Stimulated activated CD4-positive, alpha-beta T cell treated with anti-CD3 and anti-CD28 coated beads, Interleukin-12 subunit alpha, Interleukin-12 subunit beta, amount 100 ng/mL, for 48 hours (primary cell): Measurements from ENCODE around the gene POMZP3.
"Not testable (repeated sequence)": the region's sequence is repeated elsewhere in the genome, so short reads cannot be mapped to it uniquely, and the experiment has no call there.

ENCODE experiments used
- DNase-seq, 3 donors: peaks; one replicate each; pipeline ENCODE4 v3.0.0-alpha.2; 2020; ENCODE audit warnings: low read depth in 2 of 3, low spot score in 1 of 3

Gene POMZP3

DNA sequence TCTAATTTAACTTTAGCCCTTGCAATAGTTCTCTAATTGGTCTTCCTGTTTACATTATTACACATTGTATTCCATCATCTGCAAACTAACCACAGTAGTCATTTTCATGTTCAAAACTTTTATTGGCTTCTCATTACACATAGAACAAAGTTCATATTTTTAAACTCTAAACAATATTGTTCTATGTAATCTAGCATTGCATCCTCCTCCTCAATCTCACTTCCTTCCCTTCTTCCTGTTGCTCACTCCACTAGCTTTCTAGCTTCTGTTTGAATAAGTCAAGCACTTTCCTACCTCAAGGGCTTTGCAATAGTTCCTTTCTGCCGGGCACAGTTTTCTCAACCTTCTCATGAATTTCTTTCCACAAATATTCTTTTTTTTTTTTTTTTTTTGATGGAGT, 38.5 kb downstream of the POMZP3 start:
- not testable (repeated sequence) for DNase-seq

DNA sequence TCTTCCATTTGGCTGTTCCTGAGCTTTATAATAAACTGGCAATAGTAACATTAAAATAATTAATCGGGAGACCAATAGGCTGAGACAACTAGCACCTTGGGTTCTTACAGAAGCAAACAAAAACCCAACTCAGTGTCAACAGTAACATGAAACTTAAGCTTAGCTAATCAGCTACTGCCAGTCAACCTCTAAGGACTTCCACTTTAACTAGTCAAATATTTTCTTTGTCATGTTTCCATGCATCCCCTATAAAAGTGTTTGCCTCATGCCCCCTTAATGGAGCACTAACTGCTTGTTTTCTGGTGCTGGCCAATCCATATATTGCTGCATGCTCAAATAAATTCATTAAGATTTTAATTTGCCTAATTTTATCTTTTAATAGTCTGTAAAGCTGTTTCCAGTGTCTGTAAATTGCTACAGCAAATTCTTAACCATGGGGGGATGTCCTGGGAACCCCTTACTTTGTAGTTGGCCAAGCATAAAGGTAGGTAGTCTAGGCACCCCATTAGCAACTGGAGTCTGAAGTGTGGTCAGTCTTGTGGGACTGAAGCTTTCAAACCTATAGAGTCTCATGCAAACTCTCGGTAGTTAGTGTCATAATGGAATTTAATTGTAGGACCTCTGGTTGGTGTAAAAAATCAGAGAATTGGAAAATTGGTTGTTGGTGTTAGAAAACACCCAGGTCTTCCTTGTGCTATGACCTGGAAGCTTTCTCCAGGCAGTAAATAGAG, 40.3 kb downstream of the POMZP3 start:
- DNase-seq = not testable (repeated sequence)

- DNase-seq = not testable (repeated sequence)
Observed at GRCh38 chr7:76583636-76584281, 43.3 kb downstream of the POMZP3 start.

DNA sequence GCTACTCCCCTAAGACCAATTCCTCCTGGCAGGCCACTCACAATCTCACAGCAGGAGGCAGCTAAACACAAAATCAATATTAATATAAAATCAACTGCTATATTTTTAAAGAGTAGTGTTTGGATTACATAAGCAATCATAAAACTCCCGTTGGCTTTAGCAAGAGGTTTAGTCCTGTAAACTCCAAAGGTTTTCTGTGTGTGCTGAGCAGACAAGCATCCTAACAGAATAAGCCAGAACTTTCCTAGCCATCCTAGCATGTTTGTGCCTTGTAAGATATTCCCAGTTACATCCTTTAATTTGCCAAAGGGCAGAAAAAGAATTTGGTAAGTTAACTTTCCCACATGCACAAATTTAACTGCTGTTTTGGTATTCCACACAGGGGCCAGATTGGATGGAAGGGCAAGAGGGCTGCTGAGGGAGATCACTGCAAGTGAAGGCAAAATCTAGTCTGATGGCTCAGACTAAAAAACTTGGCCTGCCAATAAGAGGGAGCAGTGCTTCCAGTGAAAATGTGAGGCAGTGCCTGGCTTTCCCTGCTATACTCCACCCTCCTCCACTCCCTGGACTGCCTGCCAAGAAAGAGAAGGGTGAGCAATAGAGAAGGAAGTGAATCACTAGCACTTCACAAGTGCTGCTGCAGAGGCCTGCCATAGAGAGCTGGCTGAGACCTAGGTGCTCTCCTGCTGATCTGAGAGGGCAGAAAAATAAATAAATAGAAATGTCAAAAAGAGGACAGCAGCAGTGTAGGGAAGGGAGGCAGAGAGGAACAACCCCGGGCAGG, 44.0 kb downstream of the POMZP3 start:
- DNase-seq = not testable (repeated sequence)

GRCh38 chr7:76575919-76576655, 51.0 kb downstream of the POMZP3 start:
- not testable (repeated sequence) for DNase-seq

DNA sequence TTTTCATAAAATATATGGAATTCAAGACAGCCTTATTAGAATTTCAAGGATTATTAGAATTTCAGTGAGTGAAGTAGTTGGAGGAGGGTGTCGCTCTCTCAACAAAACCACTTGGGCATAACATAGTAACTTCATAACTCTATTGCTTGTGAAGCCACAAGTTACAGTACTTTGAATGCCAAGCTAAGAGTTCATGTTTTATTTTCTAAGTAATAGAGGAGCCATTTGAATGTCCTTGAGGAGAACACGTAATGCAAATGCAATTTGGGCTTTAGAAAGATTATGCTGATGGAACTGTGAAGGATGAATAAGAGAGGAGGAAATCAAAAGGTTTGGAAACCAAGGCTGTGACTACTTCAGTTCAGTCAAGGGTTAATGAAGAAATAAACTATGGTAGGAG, 51.6 kb downstream of the POMZP3 start:
- DNase-seq = not testable (repeated sequence)

DNA sequence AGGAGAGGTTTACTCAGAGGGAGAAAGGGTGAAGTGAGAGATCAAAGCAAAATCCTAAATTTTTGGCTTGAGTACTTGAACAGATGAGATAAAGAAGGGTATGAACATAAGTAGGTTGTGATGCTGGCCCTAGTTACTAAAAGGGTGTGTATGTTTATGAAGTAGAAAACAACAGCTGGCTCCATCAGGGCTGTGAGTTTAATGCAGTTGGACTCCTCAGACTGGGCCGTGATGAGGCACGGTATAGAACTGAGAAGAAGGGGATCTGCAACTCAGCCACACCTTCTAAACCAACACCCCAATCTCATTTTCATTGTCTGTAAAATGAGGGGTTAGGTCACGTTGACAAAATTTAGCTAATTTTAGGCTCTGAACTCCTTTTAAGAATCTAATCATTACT, 54.8 kb downstream of the POMZP3 start:
- DNase-seq = not testable (repeated sequence)

DNA sequence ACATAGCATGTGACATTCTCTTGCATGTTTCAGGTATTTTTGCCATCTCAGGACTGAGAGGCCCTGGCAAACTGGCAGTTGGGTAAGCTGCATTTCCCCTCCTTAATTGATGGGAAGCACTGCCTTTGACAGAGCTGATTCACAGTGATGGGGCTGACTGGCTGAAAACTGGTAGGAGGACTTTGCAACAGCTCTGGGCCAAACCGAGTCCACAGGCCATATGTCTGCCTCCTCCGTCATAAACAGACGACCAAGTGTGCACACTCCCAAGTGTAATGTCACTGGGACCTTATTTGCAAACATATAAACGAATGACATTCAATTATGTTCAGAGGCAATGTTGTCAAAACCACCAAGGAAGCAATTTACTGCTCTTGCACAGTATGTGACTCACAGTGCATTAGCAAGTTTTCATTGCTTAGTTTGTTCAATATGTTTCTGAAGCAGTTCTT, 56.7 kb downstream of the POMZP3 start:
- DNase-seq = not testable (repeated sequence)

DNA sequence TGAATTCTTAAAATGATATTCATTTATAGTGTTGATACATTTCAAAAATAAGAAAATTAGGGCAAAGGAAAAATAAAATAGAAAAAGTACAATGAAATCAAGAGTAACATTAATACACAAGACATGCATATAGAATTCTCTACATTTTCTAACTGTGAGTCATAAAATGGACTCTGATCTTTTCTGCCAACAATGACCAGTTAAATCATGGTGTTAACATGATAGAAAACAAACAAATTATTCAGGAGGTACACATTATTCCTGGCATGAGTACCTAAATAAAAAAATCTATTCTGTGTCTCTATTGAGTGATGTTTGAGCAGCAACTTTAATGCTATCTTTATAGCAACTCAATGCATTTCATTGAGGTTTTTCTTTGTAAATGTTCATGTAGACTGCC, 58.3 kb downstream of the POMZP3 start:
- DNase-seq = not testable (repeated sequence)

DNA sequence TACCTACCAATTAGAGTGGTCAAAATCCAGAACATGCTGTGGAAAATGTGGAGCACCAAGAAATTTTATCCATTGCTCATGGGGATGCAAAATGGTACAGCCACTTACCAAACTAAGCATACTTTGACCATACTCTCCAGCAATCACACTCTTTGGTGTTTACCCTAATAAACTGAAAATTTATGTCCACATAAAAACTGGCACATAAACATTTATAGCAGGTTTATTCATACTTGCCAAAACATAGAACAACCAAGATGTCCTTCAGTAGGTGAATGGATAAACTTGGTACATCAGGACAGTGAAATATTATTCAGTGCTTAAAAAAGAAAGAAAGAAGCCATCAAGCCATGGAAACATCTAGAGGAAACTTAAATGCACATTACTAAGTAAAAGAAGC, 59.3 kb downstream of the POMZP3 start:
- DNase-seq = not testable (repeated sequence)

DNA sequence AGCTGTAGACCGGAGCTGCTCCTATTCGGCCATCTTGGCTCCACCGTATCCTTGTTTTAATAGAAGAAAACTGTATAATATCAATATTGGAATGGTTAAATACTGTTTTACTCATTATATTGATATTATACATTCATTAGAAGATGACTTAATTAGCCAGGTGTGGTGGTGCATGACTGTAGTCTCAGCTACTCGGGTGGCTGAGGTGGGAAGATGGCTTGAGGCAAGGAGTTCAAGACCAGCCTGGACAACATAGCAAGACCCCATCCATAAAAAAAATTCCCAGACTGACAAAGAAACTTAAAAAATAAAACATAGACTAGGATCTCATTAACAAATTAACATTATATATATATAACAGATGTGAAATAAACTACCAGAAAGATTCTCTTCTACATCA, 59.8 kb downstream of the POMZP3 start:
- not testable (repeated sequence) for DNase-seq

DNA sequence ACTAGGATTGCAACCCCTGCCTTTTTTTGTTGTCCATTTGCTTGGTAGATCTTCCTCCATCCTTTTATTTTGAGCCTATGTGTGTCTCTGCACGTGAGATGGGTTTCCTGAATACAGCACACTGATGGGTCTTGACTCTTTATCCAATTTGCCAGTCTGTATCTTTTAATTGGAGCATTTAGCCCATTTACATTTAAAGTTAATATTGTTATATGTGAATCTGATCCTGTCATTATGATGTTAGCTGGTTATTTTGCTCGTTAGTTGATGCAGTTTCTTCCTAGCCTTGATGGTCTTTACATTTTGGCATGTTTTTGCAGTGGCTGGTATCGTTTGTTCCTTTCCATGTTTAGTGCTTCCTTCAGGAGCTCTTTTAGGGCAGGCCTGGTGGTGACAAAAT, 62.1 kb downstream of the POMZP3 start:
- DNase-seq = not testable (repeated sequence)

GRCh38 chr7:76561342-76561741, 65.7 kb downstream of the POMZP3 start:
- DNase-seq = not testable (repeated sequence)

DNA sequence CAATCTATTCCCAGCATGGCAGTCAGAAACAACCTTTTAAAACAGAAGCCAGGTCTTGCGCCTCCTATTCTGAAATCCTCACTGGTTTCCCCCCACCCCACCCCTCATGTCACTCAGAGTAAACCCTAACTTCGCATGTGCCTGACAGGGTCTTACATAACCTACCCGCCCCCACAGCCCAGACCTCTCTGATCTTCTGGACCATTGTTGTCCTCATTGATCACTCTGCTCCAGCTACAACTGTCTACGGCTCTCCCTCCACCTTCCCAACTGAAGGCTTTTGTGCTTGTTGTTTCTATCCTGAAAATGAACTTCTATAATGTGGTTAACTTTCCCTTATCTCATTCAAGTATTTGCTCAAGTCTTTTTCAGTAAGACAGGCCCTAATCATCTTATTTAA, 66.9 kb downstream of the POMZP3 start:
- DNase-seq = not testable (repeated sequence)
